Osteocyte (in vitro differentiated cells): ENCODE data around the gene YARS2. TPM values are rescaled to one million over a fixed set of nuclear protein-coding genes. Genes with fewer than 3 reads are reported as not detected.
"Not testable (repeated sequence)": the region's sequence is repeated elsewhere in the genome, so short reads cannot be mapped to it uniquely, and the experiment has no call there.

Experiments used
- DNase-seq: peaks from one replicate; pipeline ENCODE4 v3.0.0; 2021; ENCODE audit warnings: mixed read lengths; ENCODE audit not compliant: unreplicated experiment; ENCODE audit errors: extremely low spot score
- H3K27ac Mint-ChIP-seq: one replicate; pipeline ENCODE4 v1.8.0; 2021; ENCODE audit warnings: mild to moderate bottlenecking, mixed read lengths; ENCODE audit not compliant: unreplicated experiment
- H3K27me3 Mint-ChIP-seq: one replicate; pipeline ENCODE4 v1.8.0; 2021; ENCODE audit warnings: mixed read lengths; ENCODE audit not compliant: unreplicated experiment
- H3K36me3 Mint-ChIP-seq: one replicate; pipeline ENCODE4 v1.8.0; 2021; ENCODE audit warnings: mixed read lengths; ENCODE audit not compliant: unreplicated experiment
- H3K4me1 Mint-ChIP-seq: one replicate; pipeline ENCODE4 v1.8.0; 2021; ENCODE audit warnings: mixed read lengths; ENCODE audit not compliant: unreplicated experiment
- H3K4me3 Mint-ChIP-seq: one replicate; pipeline ENCODE4 v1.8.0; 2021; ENCODE audit warnings: mild to moderate bottlenecking, moderate library complexity, mixed read lengths; ENCODE audit not compliant: unreplicated experiment
- H3K9me3 Mint-ChIP-seq: one replicate; pipeline ENCODE4 v1.8.0; 2021; ENCODE audit warnings: mixed read lengths; ENCODE audit not compliant: unreplicated experiment
- total RNA-seq: library from RNA; stranded (reverse); gene quantifications from 2 replicates; pipeline ENCODE4 v1.2.1, GENCODE V29; 2021
- TF ChIP-seq, protein P1 (sequence below): fragments of 200-600 bp; sonication (generic); IDR thresholded peaks from 2 replicates; pipeline ENCODE4 v1.5.0; 2021; ENCODE audit warnings: antibody characterized with exemption, mild to moderate bottlenecking, moderate library complexity

YARS2 gene
- total RNA-seq, 1 donor from 2014 or later: 13.6 TPM

DNA sequence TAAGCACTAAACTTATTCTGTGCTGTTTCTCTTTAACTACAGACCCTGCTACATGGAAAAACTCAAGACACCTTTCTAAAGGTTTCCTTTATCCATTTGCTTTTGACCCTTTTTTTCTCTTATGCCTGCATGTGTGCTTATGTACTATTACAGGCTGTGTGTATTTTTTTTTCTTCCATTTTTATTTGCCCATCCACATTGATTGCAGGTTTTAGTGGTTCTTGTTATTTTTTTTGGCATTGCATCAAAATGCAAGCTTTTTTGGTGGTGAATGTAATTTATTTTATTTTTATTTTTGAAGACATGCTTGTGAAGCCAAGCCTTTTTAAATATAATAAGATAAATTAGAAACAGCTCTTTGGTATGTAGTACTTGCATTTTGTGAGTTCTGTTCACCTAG lies 49.9 kb downstream of the YARS2 start:
- Mint-ChIP-seq H3K27ac (no peak overlapping the region), H3K27me3 (no peaks in the 10 kb centered on the region), H3K9me3 (no peaks in the 10 kb centered on the region), H3K36me3 (peaks cover 17% of the 10 kb centered on the region), H3K4me3 (no peak overlapping the region), H3K4me1 (no peaks in the 10 kb centered on the region)
- DNase-seq: no peak
- TF ChIP-seq, protein P1, sequence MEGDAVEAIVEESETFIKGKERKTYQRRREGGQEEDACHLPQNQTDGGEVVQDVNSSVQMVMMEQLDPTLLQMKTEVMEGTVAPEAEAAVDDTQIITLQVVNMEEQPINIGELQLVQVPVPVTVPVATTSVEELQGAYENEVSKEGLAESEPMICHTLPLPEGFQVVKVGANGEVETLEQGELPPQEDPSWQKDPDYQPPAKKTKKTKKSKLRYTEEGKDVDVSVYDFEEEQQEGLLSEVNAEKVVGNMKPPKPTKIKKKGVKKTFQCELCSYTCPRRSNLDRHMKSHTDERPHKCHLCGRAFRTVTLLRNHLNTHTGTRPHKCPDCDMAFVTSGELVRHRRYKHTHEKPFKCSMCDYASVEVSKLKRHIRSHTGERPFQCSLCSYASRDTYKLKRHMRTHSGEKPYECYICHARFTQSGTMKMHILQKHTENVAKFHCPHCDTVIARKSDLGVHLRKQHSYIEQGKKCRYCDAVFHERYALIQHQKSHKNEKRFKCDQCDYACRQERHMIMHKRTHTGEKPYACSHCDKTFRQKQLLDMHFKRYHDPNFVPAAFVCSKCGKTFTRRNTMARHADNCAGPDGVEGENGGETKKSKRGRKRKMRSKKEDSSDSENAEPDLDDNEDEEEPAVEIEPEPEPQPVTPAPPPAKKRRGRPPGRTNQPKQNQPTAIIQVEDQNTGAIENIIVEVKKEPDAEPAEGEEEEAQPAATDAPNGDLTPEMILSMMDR: no peak

DNA sequence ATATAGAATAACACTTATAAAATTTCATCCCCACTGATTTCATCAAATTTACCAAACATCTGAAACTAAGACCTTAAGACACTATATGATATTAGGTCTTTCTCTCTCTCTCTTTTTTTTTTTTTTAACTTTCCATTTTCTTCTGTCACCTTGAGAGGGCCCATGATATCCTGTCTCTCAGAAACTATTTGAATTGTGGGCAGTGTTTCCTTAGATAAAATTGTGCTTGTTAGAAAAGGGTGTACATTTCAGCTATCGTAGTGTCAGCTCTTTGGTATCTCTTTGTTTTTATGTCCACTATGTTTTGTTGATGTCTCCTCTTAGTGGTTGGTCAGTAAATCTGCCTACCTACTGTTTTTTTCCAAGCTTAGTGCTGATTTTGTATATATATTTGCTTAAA lies 52.8 kb downstream of the YARS2 start:
- H3K27ac Mint-ChIP-seq: no peak overlapping the region

DNA sequence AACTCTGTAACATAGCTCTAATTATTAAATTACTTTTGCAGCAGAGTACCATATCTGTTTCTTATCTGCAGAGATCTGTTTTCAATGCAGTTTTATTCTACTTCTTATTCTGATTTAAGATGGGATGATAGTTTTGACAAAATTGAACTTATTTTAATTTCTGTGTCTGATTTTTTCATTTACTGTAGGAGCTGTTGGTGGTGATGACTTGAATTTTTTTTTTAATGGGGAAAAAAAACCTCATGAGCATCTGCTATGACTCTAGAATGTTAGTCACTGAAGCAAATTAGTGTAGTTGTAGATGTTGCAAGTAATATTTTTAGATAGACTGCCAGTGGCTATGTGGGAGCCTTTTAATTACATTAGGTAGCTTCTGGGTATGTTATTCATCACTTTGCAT lies 53.2 kb downstream of the YARS2 start:
- Mint-ChIP-seq H3K4me1 (peaks cover 2% of the 10 kb centered on the region), H3K4me3 (no peak overlapping the region), H3K9me3 (no peaks in the 10 kb centered on the region), H3K27me3 (no peaks in the 10 kb centered on the region), H3K36me3 (peaks cover 12% of the 10 kb centered on the region), H3K27ac (no peak overlapping the region)
- DNase-seq: no peak
- TF ChIP-seq, protein P1: no peak

More for the DNA sequence above, 52.8 kb downstream of the YARS2 start:
- Mint-ChIP-seq H3K36me3 (peaks cover 12% of the 10 kb centered on the region), H3K4me3 (no peak overlapping the region), H3K27me3 (no peaks in the 10 kb centered on the region), H3K4me1 (no peaks in the 10 kb centered on the region), H3K9me3 (no peaks in the 10 kb centered on the region)
- TF ChIP-seq, protein P1: no peak
- DNase-seq: no peak

DNA sequence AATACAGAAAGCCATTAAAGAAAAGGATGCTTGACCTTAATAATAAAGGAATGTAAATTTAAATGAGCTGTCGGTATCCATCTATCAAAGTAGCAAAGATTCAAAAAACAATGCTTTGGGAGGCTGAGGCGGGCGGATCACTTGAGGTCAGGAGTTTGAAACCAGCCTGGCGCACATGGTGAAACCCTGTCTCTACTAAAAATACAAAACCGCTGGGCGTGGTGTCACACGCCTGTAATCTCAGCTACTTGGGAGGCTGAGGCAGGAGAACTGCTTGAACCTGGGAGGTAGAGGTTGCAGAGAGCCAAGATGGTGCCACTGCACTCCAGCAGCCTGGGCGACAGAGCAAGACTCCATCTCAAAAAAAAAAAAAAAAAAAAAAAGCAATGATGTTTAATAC lies 56.3 kb downstream of the YARS2 start:
- not testable (repeated sequence) for H3K4me1 Mint-ChIP-seq, H3K27me3 Mint-ChIP-seq, DNase-seq, H3K4me3 Mint-ChIP-seq, H3K27ac Mint-ChIP-seq
- H3K9me3 Mint-ChIP-seq: peaks cover 12% of the 10 kb centered on the region
- H3K36me3 Mint-ChIP-seq: peaks cover 15% of the 10 kb centered on the region

DNA sequence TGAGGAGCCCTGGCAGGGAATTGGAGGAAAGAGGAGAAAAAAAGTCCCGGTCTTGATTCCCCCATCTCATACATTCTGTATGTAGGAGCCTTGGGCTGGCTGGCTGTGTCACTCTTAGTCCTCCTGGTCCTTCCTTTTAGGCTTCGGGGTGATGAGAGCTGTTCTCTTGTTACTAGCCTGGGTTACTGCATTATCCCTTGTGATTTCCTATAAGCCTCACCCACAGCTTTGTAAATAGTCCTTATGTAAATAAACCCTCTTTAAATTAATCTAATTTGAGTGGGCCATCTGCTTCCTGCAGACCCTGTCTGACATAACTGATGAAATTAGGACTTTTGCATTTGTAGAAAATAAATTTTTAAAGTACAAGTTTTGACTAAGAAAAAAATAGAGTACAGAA lies 57.4 kb downstream of the YARS2 start:
- H3K4me1 Mint-ChIP-seq: peaks cover 6% of the 10 kb centered on the region
- DNase-seq: no peak
- no peak overlapping the region for H3K4me3 Mint-ChIP-seq
- TF ChIP-seq, protein P1: no peak
- H3K27ac Mint-ChIP-seq: no peak overlapping the region
- H3K36me3 Mint-ChIP-seq: peaks cover 15% of the 10 kb centered on the region
- no peaks in the 10 kb centered on the region for H3K27me3 Mint-ChIP-seq
- peaks cover 12% of the 10 kb centered on the region for H3K9me3 Mint-ChIP-seq

DNA sequence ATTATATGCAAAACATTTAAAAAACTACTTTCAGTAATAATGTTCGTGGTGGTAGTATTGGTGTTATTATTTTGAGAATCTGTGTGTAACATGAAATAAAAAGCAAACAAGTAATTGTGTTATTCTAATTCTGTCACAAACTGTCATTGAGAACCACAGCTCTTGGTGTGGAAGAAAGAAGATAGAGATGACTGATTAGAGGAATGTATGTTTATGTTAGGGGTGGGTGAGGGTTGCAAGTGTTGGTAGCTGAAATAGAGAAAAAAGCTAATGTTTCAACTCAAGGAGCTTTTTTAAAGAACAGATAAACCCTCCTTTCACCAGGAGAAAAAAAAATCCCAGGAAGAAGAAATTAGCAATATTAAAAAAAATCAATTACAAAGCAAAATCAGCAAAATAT lies 58.3 kb downstream of the YARS2 start:
- Mint-ChIP-seq H3K27me3 (no peaks in the 10 kb centered on the region), H3K4me1 (peaks cover 6% of the 10 kb centered on the region), H3K36me3 (peaks cover 11% of the 10 kb centered on the region), H3K27ac (no peak overlapping the region), H3K9me3 (peaks cover 12% of the 10 kb centered on the region), H3K4me3 (no peak overlapping the region)
- no peak for DNase-seq
- TF ChIP-seq, protein P1: no peak
